GM15510 (cell line): ENCODE results near the gene RTN4RL1.

Experiments used
- POLR2A ChIP-seq: IDR thresholded peaks from 3 replicates; pipeline ENCODE4 v1.6.1; 2011; ENCODE audit warnings: borderline replicate concordance; ENCODE audit not compliant: insufficient read length; ENCODE audit errors: extremely low read depth

Gene RTN4RL1

DNA sequence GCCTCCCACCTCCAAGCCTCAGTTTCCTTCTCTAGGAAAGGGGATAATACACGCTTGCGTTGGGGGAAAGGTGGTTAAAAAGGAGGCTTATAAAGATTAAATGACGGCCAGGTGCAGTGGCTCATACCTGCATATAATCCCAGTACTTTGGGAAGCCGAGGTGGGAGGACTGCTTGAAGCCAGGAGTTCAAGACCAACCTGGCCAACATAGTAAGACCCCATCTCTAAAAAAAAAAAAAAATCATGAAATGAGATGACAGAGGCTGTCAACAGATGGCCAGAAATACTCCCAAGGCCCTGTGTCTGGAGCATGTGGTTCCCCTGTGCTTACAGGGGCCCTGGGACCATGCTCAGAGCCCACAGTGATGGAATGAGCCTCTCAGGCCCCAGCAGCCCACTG lies 30.4 kb downstream of the RTN4RL1 start:
- TF ChIP-seq POLR2A, result no peak

DNA sequence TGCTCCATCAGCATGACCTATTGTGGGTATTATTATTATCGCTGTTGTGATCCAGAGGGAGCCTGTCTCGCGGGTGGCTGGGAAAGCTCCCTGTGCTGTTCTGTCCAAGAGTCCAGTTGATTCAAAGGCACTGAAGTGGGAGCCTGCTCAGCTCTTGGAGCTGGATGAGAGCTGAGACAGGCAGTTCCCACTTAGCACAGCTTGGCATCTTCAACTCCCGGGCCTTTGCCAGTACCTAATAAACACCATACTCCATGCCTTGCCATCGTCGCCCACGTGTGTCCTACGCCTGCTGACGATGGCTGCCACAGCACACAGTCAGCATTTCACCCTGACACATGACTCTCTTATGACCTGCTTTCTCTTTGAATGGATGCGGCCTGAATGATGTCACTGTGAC lies 32.6 kb downstream of the RTN4RL1 start:
- no peak for TF ChIP-seq POLR2A

DNA sequence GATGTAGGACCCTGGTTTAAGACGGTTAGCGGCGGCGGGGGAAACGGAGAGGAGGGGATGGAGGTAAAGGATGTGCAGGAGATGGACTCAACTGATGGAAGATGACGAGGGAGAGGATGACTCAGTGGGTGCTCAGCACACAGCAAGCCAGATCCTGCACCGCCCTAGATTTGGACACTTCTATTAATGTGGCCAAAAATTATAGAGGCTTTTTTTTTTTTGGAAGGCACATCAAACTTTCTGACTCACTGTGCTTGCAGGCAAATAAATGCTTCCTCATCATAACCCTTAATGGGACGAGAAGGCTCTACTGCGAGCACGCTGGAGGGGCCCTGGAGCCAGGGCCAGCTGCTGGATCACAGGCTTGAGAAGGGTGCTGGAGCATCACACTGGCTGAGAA lies 36.0 kb downstream of the RTN4RL1 start:
- TF ChIP-seq POLR2A, result no peak

DNA sequence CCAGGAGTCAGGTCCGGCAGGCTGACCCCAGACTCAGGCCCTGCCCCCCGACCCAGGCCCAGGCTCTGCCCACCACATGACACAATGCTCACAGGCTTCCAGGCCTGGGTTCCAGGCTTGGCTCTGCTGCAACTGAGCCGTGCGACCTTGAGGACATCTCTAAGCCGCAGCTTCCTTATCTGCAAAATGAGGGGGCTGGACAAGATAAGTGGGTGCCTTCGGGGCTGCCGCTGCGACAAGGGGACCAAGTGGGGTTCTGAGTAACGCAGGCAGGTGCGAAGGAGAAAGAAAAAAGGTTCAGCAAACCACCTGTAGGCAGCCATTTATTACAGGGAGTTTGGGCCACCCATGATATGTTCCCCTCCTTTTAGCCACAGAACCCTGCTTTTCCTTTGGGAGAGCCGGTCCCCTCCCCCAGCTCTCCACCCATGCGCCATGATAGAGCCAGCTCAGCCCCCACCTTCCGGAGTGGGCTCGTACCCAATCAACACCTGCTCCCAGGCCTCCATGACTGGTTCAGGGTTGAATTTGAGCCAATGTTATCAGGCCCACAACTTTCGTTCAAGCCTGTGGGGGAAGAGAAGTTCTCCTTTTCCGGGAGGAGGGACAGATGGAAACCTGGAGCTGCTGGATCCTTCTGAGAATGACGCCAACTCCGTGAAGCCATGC lies 38.2 kb downstream of the RTN4RL1 start:
- TF ChIP-seq POLR2A, result no peak

DNA sequence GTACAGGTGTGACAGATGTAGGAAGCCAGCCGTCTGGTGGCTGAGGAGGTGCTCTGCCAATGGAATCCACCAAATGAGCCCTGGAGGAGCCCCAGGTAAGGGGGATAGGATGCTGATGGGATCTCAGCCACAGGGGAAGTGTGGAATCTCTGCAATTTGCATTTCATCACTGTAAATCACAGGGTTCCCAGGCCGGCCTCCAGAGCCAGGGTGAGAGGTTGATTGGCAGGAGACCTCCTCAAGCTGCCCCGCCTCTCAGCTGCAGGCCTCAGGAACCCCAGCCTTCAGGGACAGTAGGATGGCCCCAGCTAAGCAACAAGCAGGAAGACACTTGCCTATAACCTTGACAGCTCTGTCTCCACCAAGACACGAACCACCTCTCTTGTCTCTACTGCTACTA lies 39.4 kb downstream of the RTN4RL1 start:
- no peak for TF ChIP-seq POLR2A

DNA sequence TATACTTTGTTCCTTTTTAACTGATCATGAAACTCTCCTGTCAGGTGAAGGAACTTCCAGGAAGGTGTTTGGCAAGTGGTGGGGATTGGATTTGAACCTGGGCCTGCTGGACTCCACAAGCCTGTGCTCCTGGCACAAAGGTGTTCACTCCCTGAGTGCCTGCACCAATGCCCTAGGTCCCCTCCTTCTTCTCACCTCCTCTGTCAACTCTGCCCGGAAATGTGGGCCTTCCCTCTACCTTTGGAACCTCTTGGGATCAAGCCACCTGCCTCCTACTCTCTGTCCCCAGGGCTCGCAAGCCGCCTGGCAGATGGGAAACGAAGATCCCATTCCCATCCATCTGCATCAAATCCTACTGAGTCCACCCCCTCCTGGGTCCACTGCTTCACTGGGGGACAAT lies 40.0 kb downstream of the RTN4RL1 start:
- no peak for TF ChIP-seq POLR2A

DNA sequence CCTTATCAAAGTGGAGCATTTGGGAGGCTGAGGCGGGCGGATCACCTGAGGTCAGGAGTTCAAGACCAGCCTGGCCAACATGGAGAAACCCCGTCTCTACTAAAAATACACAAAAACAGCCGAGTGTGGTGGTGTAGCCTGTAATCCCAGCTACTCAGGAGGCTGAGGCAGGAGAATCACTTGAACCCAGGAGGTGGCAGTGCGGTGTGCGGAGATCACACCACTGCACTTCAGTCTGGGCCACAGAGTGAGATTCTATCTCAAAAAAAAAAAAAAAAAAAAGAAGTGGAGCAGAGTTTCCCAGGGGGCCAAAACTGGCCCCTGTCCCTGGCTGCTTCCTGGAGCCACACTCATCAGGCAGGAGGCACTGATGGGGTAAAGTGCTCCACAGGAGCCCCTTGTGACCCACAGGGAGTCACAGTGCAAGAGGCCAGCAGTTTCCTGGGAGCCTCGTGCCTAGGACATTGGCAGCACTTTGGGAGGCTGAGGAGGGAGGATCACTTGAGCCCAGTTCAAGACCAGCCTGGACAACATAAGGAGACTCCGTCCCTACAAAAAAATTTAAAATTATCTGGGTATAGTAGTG lies 44.4 kb downstream of the RTN4RL1 start:
- TF ChIP-seq POLR2A, result no peak

DNA sequence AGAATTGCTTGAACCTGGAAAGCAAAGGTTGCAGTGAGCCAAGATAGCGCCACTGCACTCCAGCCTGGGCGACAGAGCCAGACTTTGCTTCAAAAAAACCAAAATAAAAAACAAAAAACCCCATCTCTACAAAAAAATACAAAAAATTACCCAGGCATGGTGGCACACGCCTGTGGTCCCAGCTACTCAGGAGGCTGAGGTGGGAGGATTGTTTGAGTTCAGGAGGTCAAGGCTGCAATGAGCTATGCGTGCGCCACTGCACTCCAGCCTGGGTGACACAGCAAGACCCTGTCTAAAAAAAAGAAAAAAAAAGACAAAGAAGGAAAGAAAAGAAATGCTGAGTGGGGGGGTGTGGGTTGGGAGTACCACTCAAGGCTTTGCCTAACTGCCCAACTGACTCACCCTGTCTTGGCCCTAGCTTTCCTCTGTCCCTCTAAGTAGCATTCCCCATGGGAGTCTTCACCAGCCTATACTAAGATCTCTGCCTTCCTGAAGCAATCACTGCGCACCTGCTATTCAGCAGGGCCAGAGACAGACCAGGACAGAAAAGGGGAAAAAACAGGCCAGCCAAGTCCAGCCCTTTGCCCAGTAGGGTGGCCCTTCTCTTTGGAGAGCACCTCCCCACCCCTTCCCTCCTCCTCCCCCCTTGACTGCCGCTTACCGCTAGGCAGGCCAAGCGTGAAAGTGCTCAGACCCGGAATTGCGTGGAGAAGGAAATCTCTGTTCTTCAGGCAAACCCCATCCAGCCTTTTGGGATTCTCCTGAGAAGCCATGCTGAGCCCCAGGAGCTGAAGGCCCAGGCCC lies 45.8 kb downstream of the RTN4RL1 start:
- no peak for TF ChIP-seq POLR2A

DNA sequence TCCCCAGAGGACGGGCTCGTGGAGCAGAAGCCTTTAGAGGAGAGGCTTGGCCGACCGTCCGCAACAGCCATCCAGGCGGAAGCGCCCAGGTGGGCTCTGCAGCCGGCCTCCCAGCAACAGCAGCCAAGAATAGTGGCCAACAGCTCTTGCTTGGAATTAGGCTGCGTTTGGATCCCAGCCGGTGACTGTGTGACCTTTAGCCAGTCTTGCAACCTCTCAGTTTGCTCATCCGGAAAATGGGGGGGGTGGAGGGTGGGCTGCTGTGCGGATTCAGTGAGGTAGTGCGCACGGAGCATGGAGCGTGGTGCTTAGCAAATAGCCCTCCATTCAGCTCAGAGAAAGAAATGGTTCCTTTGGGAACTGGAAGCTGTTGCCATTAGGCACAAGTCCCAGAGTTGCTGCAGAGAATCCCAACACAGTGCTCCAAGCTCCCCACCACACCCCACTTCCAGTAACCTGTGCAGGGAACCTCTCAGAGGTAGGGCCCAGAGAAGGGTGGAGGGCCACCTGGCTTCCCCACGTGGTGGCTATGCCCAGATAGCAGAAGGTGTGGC lies 46.7 kb downstream of the RTN4RL1 start:
- no peak for TF ChIP-seq POLR2A

DNA sequence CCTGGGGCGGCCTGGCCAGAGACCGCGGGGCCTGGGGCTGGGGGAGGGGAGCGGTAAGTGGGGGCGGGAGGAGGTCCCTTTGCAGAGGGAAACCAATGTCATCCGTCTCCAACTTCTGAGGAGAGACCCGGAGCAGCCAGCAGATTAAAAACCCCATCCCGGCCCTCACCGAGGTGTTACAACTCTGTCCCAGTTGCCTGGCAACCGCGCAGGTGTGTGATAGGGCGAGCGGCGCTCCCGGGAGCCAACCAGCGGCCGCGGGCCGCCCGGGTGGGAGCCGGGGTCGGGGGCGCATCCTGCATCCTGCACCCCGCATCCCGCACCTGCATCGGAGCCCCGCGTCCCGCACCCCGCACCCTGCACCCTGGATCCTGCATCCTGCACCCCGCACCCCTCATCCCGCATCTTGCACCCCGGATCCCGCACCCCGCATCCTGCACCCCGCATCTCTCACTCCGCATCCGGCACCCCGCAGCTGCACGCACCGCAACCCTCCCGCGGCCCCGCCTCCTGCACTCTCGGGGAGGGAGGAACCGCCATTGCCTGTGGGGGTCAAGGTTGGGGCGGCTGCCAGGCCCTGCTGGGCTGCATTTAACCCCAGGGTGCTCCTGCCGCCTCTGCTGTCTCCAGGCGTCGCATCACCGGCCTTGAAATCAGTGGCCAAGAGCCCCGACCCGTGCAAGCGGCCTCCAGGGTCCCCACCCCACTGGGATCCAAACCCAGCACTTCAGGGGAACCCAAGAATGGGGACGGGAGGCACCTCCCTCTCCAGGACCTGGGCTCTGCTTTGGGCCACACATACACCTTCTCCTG lies 47.3 kb downstream of the RTN4RL1 start:
- TF ChIP-seq POLR2A, result no peak

DNA sequence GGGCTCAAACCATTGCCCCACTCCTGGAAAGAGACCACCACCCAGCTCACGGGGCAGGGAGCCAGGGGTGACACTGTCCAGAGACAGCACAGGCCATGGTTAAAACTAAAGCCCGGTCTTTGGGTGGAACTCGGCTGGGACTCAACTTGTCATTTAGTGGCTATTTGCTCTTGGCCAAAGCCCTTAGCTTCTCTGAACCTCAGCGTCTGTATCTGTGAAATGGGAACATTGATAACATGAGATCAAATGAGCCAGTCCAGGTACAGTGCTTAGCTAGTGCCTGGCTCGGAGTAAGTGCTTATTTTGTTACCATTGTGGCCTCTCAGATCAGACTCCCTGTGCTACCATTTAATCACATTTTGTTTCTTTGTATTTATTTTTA lies 48.5 kb downstream of the RTN4RL1 start:
- no peak for TF ChIP-seq POLR2A

DNA sequence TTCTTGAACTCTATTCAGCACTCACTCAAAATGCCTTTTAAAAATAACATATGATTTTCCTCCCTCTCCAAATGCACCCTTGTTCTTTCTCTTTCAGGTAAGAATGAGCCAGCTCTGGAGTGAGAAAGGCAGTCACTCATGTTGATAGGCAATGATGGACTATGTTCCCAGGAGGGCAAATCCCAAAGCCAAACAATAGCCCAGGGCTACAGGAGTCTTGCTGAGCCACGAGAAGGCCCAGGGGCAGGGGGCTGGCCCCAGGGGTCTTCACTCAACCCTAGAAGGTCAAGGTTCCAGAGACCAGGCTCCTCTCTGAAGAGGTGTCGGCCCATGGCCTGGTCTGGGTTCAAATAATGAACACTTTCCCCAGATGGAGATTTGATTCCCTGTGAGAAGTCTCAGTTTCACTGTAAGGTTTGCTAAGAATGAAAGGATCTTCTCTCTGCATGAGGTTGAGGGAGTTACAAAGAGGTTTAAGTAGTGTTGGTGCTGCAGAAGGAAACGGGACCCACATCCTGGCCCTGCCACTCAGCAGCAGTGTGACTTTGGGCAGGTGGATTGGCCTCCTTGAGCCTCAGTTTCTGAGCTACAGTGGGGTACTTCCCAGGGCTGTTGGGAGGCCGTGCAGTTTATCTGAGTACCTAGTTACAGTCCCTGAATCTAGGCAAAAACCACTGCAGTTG lies 49.0 kb downstream of the RTN4RL1 start:
- no peak for TF ChIP-seq POLR2A

DNA sequence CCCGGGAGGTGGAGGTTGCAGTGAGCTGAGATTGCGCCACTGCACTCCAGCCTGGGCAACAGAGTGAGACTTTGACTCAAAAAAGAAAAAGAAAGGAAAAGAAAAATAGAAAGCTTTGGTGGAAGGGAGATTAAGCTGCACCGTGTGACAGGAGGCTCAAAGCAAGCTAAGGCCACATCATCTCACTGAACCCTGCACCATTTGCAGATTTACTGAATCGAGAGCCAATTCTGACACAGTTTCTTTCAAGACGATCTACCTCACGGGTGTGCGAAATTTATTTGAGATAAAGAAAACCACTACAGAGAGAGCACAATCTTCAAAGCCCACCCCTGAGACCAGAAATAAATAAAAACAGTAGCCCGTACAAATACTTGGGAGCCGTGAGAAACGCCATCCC lies 49.6 kb downstream of the RTN4RL1 start:
- no peak for TF ChIP-seq POLR2A

DNA sequence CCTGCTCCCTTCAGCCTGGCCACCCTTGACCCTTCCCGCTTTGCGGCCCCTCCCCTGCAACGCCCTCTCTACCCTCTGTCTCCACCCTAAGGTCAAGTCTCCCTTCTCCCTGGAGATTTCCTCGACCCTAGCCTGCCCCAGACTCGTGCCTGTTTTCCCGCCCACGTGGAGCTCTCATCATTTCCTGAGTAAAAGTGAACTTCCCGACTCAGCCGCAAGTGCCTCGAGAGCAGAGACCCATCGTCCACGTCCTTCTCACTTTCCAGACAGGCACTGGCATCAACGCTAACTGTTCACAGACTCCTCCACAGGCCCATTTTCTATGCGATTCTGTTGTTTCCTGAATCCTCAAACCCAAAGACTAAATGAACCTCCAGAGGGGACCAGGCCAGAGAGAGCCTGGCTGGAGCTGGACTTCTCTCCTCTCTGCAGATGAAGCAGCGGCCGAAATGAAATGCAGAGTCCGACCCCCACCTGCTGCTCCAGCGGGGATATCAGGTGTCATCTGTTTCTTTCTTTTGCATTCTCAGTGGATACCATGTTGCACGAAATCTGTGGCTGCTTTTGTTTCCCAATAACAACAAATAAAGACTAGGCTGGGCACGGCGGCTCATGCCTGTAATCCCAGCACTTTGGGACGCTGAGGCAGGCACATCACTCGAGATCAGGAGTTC lies 52.5 kb downstream of the RTN4RL1 start:
- TF ChIP-seq POLR2A, result no peak

DNA sequence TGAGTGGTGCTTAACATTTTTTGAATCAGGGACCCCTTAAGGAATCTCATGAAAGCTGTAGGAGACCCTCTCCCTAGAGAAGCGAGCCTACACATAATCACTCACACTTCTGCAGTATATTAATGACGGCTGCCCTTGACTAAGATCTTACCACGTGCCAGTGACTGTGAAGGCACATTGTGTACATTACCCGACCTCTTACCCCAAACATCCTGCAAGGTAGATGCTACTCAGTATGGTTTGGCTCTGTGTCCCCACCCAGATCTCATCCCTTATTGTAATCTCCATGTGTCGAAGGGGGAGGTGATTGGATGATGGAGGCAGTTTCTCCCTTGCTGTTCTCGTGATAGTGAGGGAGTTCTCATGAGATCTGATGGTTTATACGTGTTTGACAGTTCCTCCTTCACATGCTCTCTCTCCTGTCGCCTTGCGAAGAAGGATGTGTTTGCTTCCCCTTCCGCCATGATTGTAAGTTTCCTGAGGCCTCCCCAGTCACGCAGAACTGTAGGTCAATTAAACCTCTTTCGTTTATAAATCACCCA lies 54.2 kb downstream of the RTN4RL1 start:
- TF ChIP-seq POLR2A, result no peak
